Activated CD4-positive, alpha-beta T cell treated with anti-CD3 and anti-CD28 coated beads for 48 hours (primary cell): ENCODE data around the gene WFDC10A.
"Not testable (repeated sequence)": the region's sequence is repeated elsewhere in the genome, so short reads cannot be mapped to it uniquely, and the experiment has no call there.

ENCODE experiments used
- DNase-seq: peaks from one replicate; pipeline ENCODE4 v3.0.0-alpha.2; 2020

Gene WFDC10A

DNA sequence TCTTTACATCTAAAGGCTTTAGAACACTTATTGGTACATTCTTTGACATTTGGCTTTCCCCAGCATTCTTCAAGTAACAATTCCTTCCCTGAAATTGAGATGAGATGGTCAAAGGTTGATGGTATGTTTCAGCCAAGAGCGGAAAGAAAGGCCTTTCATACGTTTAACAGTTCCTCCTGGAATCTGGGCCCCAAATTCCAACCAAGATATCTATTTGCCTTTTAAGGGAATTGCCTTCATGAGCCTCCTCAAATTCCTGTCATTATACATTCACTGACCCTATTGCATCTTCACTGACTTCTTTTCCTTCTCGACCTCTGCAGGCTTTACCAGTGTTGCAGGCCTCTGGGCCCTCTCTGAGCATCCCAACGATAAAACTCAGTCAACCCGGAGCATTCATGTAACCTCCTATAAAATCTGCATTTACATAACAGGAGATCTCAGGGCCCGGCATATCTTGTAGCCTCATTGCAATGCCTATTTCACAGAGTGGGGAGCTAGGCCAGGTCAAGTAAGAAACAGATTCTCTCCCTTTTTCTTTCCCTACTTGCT, 19.8 kb downstream of the WFDC10A start:
- no peak for DNase-seq

DNA sequence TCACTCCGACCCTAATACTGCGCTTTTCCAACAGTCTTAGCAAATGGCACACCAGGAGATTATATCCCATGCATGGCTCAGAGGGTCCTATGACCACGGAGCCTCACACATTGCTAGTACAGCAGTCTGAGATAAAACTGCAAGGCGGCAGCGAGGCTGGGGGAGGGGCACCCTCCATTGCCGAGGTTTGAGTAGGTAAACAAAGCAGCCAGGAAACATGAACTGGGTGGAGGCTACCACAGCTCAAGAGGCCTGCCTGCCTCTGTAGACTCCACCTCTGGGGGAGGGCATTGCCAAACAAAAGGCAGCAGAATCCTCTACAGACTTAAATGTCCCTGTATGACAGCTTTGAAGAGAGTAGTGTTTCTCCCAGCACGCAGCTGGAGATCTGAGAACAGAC, 22.2 kb downstream of the WFDC10A start:
- not testable (repeated sequence) for DNase-seq

DNA sequence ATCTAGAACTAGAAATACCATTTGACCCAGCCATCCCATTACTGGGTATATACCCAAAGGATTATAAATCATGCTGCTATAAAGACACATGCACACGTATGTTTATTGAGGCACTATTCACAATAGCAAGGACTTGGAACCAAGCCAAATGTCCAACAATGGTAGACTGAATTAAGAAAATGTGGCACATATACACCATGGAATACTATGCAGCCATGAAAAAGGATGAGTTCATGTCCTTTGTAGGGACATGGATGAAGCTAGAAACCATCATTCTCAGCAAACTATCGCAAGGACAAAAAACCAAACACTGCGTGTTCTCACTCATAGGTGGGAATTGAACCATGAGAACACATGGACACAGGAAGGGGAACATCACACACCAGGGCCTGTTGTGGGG, 27.5 kb downstream of the WFDC10A start:
- DNase-seq = not testable (repeated sequence)

DNA sequence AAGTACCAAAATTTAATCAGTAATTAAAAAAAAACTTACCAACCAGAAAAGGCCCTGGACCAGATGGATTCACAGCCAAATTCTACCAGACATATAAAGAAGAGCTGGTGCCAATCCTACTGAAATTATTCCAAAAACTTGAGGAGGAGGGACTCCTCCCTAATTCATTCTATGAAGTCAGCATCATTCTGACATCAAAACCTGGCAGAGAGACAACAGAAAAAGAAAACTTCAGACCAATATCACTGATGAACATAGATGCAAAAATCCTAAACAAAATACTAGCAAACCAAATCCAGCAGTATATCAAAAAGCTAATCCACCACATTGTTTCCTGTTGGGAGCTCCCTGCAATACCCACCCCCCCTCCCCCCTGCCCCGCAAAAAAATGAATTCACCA, 40.6 kb downstream of the WFDC10A start, which contains the start of gene WFDC11:
Gene WFDC11, minus strand, starts transcription at position 101 of the 400 bp plus-strand sequence. CDS start 19,639 bp downstream, outside the sequence.
- DNase-seq = no peak

DNA sequence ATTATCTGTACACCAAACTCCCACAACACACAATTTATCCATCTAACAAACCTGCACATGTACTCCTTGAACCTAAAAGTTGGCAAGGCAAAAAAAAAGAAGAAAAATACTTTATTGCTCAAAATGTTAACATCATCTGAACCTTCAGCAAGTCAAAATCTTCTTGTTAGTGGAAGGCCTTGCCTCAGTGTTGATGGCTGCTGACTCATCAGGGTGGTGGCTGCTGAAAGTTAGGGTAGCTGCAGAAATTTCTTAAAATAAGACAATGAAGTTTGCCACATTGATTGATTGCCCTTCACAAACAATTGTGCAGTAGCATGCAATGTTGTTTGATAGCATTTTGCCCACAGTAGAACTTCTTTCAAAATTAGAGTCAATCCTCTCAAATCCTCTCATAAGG, 43.2 kb downstream of the WFDC10A start:
- no peak for DNase-seq

DNA sequence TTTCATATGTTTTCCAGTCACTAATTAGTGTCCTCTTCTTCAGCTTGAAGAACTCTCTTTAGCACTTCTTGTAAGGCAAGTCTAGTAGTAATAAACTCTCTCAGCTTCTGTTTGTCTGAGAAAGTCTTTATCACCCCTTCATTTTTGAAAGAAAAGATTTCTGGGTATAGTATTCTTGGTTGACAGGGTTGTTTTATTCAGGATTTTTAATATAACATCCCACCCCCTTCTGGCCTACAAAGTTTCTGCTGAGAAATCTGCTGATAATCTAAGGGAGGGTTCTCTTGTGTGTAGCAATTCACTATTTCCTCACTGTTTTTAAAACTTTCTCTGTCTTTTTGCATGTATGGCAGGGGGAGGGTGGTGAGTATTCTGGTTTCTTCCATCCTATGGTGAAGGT, 50.1 kb downstream of the WFDC10A start:
- DNase-seq = no peak
